K562 (cell line): ENCODE data around the gene AAR2. TPM values are rescaled to one million over a fixed set of nuclear protein-coding genes. Genes with fewer than 3 reads are reported as not detected.

Source experiments
- ATAC-seq: fragments of 200-7000 bp; cut with Tn5 transposase; 3 replicates; pipeline ENCODE4 v1.9.1; 2020; ENCODE audit warnings: moderate library complexity
- BruUV-seq: library from RNA; stranded (reverse); fragments of 400-500 nt; replicated peaks from 2 replicates; lab custom pipeline; 2021; lab: Mats Ljungman, UMichigan
- CTCF ChIA-PET: fragments of 300-600 bp; formaldehyde crosslinking; extraction: SDS; loops from one replicate; lab custom pipeline; 2021; ENCODE audit warnings: low intra/inter-chr PET ratio; lab: Yijun Ruan, JAX
- POLR2A ChIA-PET: fragments of 300-600, 350-650 bp; sonication (Branson Sonifier 250); formaldehyde crosslinking; extraction: SDS; loops from one replicate; lab custom pipeline; 2021; ENCODE audit warnings: antibody characterized with exemption, inconsistent platforms; lab: Yijun Ruan, JAX
- DNase-seq, 4 experiments: peaks; one replicate each; pipeline versions ENCODE4 v3.0.0 to v3.0.0-alpha.2; 2011 to 2018; ENCODE audit warnings: low spot score in 3 of 4, mixed read lengths in 3 of 4; ENCODE audit errors: extremely low read depth in 1 of 4
- FAIRE-seq: peaks from 2 replicates; lab custom pipeline; 2011; peaks lifted over from hg19 to GRCh38; lab: Jason Lieb, UNC
- H2AFZ ChIP-seq: 2 replicates; pipeline ENCODE4 v1.6.0; 2011; ENCODE audit warnings: low read depth, low read length, control low read depth, inconsistent platforms
- H3K27ac ChIP-seq: fragments of 200-600 bp; 3 replicates; pipeline ENCODE4 v1.8.0; 2011; ENCODE audit warnings: low read depth, mild to moderate bottlenecking, control low read depth, inconsistent platforms, low read length, moderate library complexity, mixed read lengths; ENCODE audit errors: extremely low read depth
- H3K27me3 ChIP-seq, 2 experiments: fragments of 300-600 bp in 1 of 2; 2 replicates in 1 of 2; 3 replicates in 1 of 2; pipeline versions ENCODE4 v1.6.0 to v1.8.0; 2011; ENCODE audit warnings: inconsistent platforms in 2 of 2, low read length in 2 of 2, mild to moderate bottlenecking in 1 of 2, mixed read lengths in 1 of 2, moderate library complexity in 1 of 2; ENCODE audit not compliant: control insufficient read depth in 2 of 2, insufficient read depth in 2 of 2
- H3K36me3 ChIP-seq: fragments of 300-600 bp; 3 replicates; pipeline ENCODE4 v1.8.0; 2011; ENCODE audit warnings: mild to moderate bottlenecking, low read length, inconsistent platforms; ENCODE audit not compliant: control insufficient read depth, insufficient read depth
- H3K4me1 ChIP-seq, 2 experiments: fragments of 200-600 bp in 1 of 2; replicated peaks in 1 of 2; 2 replicates in 1 of 2; 3 replicates in 1 of 2; pipeline versions ENCODE4 v1.5.1 to v1.8.0; 2011; ENCODE audit warnings: inconsistent platforms in 2 of 2, low read length in 2 of 2, mild to moderate bottlenecking in 1 of 2, mixed read lengths in 1 of 2, moderate library complexity in 1 of 2; ENCODE audit not compliant: control insufficient read depth in 2 of 2, insufficient read depth in 2 of 2
- H3K4me2 ChIP-seq: 2 replicates; pipeline ENCODE4 v1.6.1; 2011; ENCODE audit warnings: low read length, control low read depth, inconsistent platforms, mixed read lengths; ENCODE audit not compliant: insufficient read depth
- H3K4me3 ChIP-seq: fragments of 200-600 bp; sonication (generic), shearing (Covaris generic); 2 replicates; pipeline ENCODE4 v1.5.1; 2016; ENCODE audit warnings: control low read depth, inconsistent platforms
- H3K79me2 ChIP-seq: fragments of 200-600 bp; 3 replicates; pipeline ENCODE4 v1.8.0; 2011; ENCODE audit warnings: low read length, inconsistent platforms; ENCODE audit not compliant: control insufficient read depth, insufficient read depth
- H3K9ac ChIP-seq, 2 experiments: 2 replicates each; pipeline versions ENCODE4 v1.6.0 to v1.6.1; 2011; ENCODE audit warnings: low read depth in 2 of 2, low read length in 2 of 2, control low read depth in 1 of 2, inconsistent platforms in 1 of 2, mild to moderate bottlenecking in 1 of 2, mixed read lengths in 1 of 2; ENCODE audit not compliant: insufficient read depth in 1 of 2
- H3K9me1 ChIP-seq: one replicate; pipeline ENCODE4 v1.6.0; 2011; ENCODE audit warnings: inconsistent platforms, mild to moderate bottlenecking, low read length, moderate library complexity; ENCODE audit not compliant: control insufficient read depth, insufficient read depth
- H3K9me3 ChIP-seq: replicated peaks from 2 replicates; pipeline ENCODE4 v1.5.1; 2011; ENCODE audit warnings: low read depth, low read length, inconsistent platforms; ENCODE audit not compliant: control insufficient read depth, insufficient read depth
- H4K20me1 ChIP-seq: replicated peaks from 2 replicates; pipeline ENCODE4 v1.6.1; 2011; ENCODE audit warnings: low read length, inconsistent platforms, mixed read lengths; ENCODE audit not compliant: control insufficient read depth, insufficient read depth
- CBFA2T3 ChIP-seq: fragments of 450-650 bp; IDR thresholded peaks from 2 replicates; pipeline ENCODE4 v1.6.1; 2017
- E2F1 ChIP-seq: sonication (generic); formaldehyde crosslinking; IDR thresholded peaks from 2 replicates; pipeline ENCODE4 v1.8.1; 2023; ENCODE audit warnings: mild to moderate bottlenecking, missing genetic modification reagents, moderate library complexity
- GABPB2 ChIP-seq: fragments of 250-450 bp; sonication (Bioruptor Pico); conservative IDR thresholded peaks from 2 replicates; pipeline ENCODE4 v1.5.1; 2021; ENCODE audit warnings: mild to moderate bottlenecking
- HNRNPLL ChIP-seq: fragments of 200-400 bp; formaldehyde crosslinking; IDR thresholded peaks from 2 replicates; pipeline ENCODE4 v1.6.1; 2017; ENCODE audit warnings: low read length, low read depth, mild to moderate bottlenecking; ENCODE audit not compliant: poor library complexity, severe bottlenecking
- NFYB ChIP-seq: IDR thresholded peaks from 2 replicates; pipeline ENCODE4 v1.6.1; 2011; ENCODE audit warnings: mild to moderate bottlenecking, moderate library complexity; ENCODE audit not compliant: insufficient read length; ENCODE audit errors: extremely low read depth
- NUFIP1 ChIP-seq: fragments of 450-650 bp; IDR thresholded peaks from 2 replicates; pipeline ENCODE4 v1.6.1; 2018; ENCODE audit not compliant: partially characterized antibody
- POLR3A ChIP-seq: IDR thresholded peaks from 2 replicates; pipeline ENCODE4 v1.6.1; 2011; ENCODE audit warnings: borderline replicate concordance, mild to moderate bottlenecking, moderate library complexity; ENCODE audit not compliant: insufficient read length, insufficient read depth; ENCODE audit errors: extremely low read depth
- ZKSCAN3 ChIP-seq: fragments of 250-450 bp; sonication (Bioruptor Pico); IDR thresholded peaks from 2 replicates; pipeline ENCODE4 v1.4.0; 2020
- ZNF644 ChIP-seq: fragments of 200-800 bp; sonication (Bioruptor generic); IDR thresholded peaks from 2 replicates; pipeline ENCODE4 v1.6.1; 2016; ENCODE audit warnings: low read depth, missing genetic modification characterization, missing compliant biosample characterization
- WGBS: fragments of 100-300 bp; shearing (Covaris generic); methylation state at CpG from one replicate; pipeline ENCODE4 v1.1.6; 2016; ENCODE audit warnings: low coverage, mixed read lengths; ENCODE audit not compliant: insufficient coverage; ENCODE audit errors: missing lambda C conversion rate; 5-methylcytosine and 5-hydroxymethylcytosine counted together
- in situ Hi-C: fragments of 300-500 bp; cut with MboI; formaldehyde crosslinking; loops from 4 replicates; pipeline ENCODE4 v1.15.0; 2018; ENCODE audit warnings: inconsistent platforms, mixed read lengths
- intact Hi-C: fragments of 100-400 bp; cut with micrococcal nuclease; formaldehyde crosslinking; loops from 2 replicates; pipeline ENCODE4 v1.14.2; 2022
- polyA plus RNA-seq, 8 experiments: library from polyadenylated mRNA; depleted of rRNA in 4 of 8; stranded (reverse) in 5 of 8; unstranded in 3 of 8; fragments of >200 nt; fragmentation: Nextera tagmentation in 2 of 8; fragmentation: Illumina TruSeq in 1 of 8; extraction: Ambion mirVana in 2 of 8; extraction: Trizol in 1 of 8; gene quantifications; 2 replicates each; pipeline versions ENCODE4 v1.2.1 to v1.2.3, GENCODE V29; 2011 to 2014; ENCODE audit warnings: inconsistent platforms in 1 of 8, missing spikeins in 1 of 8
- total RNA-seq, 7 experiments: library from RNA; depleted of rRNA in 6 of 7; stranded (reverse); fragments of >200 nt in 6 of 7; fragmentation: Illumina TruSeq in 2 of 7; extraction: Trizol in 2 of 7; gene quantifications; 2 replicates each; pipeline versions ENCODE4 v1.2.1 to v1.2.3, GENCODE V29; 2011 to 2021; ENCODE audit warnings: low replicate concordance in 1 of 7
- TF ChIP-seq, protein P1 (sequence below): fragments of 450-650 bp; IDR thresholded peaks from 2 replicates; pipeline ENCODE4 v1.6.1; 2018; ENCODE audit not compliant: partially characterized antibody
- TF ChIP-seq, protein P2 (sequence below): fragments of 250-450 bp; sonication (Bioruptor Pico); IDR thresholded peaks from 2 replicates; pipeline ENCODE4 v1.8.0; 2021; ENCODE audit warnings: mild to moderate bottlenecking, moderate library complexity

The AAR2 gene
- total and polyA plus RNA-seq, 9 of the 15 experiments (the other 6 are each of a cell fraction or from before 2014, with no cell fraction given) = 6.5 to 36.2 (median 24.7) TPM

GRCh38 chr20:36249450-36249849, 13.2 kb downstream of the AAR2 start (continued):
- TF ChIP-seq, protein P1, sequence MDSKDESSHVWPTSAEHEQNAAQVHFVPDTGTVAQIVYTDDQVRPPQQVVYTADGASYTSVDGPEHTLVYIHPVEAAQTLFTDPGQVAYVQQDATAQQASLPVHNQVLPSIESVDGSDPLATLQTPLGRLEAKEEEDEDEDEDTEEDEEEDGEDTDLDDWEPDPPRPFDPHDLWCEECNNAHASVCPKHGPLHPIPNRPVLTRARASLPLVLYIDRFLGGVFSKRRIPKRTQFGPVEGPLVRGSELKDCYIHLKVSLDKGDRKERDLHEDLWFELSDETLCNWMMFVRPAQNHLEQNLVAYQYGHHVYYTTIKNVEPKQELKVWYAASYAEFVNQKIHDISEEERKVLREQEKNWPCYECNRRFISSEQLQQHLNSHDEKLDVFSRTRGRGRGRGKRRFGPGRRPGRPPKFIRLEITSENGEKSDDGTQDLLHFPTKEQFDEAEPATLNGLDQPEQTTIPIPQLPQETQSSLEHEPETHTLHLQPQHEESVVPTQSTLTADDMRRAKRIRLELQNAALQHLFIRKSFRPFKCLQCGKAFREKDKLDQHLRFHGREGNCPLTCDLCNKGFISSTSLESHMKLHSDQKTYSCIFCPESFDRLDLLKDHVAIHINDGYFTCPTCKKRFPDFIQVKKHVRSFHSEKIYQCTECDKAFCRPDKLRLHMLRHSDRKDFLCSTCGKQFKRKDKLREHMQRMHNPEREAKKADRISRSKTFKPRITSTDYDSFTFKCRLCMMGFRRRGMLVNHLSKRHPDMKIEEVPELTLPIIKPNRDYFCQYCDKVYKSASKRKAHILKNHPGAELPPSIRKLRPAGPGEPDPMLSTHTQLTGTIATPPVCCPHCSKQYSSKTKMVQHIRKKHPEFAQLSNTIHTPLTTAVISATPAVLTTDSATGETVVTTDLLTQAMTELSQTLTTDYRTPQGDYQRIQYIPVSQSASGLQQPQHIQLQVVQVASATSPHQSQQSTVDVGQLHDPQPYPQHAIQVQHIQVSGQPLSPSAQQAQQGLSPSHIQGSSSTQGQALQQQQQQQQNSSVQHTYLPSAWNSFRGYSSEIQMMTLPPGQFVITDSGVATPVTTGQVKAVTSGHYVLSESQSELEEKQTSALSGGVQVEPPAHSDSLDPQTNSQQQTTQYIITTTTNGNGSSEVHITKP = no peak
- no peak for TF ChIP-seq HNRNPLL

DNA sequence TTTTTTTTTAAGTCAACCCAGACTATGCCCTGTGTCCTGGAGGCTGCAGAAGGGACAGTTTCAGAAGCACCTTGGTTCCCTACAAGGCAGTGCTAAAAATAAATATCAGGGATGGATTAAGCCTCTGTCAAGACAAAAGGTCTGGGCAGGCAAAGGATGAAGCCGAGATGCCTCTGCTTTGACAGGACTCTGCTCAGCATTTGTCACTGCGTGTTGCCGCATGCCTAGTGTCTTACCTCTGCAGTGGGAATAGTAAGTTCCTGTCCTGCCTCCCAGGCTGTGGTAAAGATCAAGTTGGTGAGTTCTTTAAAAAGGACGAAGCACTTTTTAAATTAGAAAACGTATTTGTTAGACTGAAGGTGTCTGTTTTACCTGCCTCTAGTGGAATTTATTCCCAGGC, 15.1 kb downstream of the AAR2 start:
- Histone ChIP-seq H3K27ac (no peak overlapping the region), H3K4me3 (no peak overlapping the region)
- FAIRE-seq = no peak
- ATAC-seq = no peak
- 90% methylated on average over 5 of the region's 5 CpGs for WGBS
- BruUV-seq = no TSS peak
- CTCF ChIA-PET = interaction anchor here (0.6 kb wide), 1 partner anchor 246 kb away, joined by 3 read pairs; no protein-coding TSS in a partner anchor
- intact Hi-C loops (no loop called here), in situ Hi-C loops (no loop called here)
- DNase-seq = no peak
- no peak for TF ChIP-seq GABPB2 (CRISPR knock-in tag)
- no peak for TF ChIP-seq POLR3A
- no peak for TF ChIP-seq CBFA2T3
- TF ChIP-seq E2F1 = no peak
- no peak for TF ChIP-seq ZKSCAN3 (CRISPR knock-in tag)
- no peak for TF ChIP-seq NFYB
- TF ChIP-seq, protein P2, sequence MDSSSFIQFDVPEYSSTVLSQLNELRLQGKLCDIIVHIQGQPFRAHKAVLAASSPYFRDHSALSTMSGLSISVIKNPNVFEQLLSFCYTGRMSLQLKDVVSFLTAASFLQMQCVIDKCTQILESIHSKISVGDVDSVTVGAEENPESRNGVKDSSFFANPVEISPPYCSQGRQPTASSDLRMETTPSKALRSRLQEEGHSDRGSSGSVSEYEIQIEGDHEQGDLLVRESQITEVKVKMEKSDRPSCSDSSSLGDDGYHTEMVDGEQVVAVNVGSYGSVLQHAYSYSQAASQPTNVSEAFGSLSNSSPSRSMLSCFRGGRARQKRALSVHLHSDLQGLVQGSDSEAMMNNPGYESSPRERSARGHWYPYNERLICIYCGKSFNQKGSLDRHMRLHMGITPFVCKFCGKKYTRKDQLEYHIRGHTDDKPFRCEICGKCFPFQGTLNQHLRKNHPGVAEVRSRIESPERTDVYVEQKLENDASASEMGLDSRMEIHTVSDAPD (CRISPR knock-in tag) = no peak
- no peak for TF ChIP-seq ZNF644 (tag)
- TF ChIP-seq NUFIP1 = no peak
- TF ChIP-seq, all 486 proteins: peak for 0
- no peak overlapping the region for H3K9ac ChIP-seq
- no peaks in the 10 kb centered on the region for H3K9me3 ChIP-seq
- no peaks in the 10 kb centered on the region; the same call in 2 of the 3 replicates for H3K79me2 ChIP-seq
- H3K27me3 ChIP-seq = no peaks in the 10 kb centered on the region
- POLR2A ChIA-PET = interaction anchor here (0.8 kb wide), 1 partner anchor 14 kb away, joined by 3 read pairs; no protein-coding TSS in a partner anchor
- no peaks in the 10 kb centered on the region for H3K9me1 ChIP-seq
- H3K4me1 ChIP-seq = no peaks in the 10 kb centered on the region
- H3K36me3 ChIP-seq = peaks cover 80% of the 10 kb centered on the region; the same call in 2 of the 3 replicates
- H2AFZ ChIP-seq = no peak overlapping the region
- H3K4me2 ChIP-seq = no peak overlapping the region
- H4K20me1 ChIP-seq = no peaks in the 10 kb centered on the region; the same call in 1 of the 2 replicates
